Measurements from ENCODE around the gene GNB3.

- TF ChIP-seq, protein P1, sequence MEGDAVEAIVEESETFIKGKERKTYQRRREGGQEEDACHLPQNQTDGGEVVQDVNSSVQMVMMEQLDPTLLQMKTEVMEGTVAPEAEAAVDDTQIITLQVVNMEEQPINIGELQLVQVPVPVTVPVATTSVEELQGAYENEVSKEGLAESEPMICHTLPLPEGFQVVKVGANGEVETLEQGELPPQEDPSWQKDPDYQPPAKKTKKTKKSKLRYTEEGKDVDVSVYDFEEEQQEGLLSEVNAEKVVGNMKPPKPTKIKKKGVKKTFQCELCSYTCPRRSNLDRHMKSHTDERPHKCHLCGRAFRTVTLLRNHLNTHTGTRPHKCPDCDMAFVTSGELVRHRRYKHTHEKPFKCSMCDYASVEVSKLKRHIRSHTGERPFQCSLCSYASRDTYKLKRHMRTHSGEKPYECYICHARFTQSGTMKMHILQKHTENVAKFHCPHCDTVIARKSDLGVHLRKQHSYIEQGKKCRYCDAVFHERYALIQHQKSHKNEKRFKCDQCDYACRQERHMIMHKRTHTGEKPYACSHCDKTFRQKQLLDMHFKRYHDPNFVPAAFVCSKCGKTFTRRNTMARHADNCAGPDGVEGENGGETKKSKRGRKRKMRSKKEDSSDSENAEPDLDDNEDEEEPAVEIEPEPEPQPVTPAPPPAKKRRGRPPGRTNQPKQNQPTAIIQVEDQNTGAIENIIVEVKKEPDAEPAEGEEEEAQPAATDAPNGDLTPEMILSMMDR (conservative IDR thresholded peaks at IDR 0.05; ENCODE audit: low read depth, low read length) = no peak
- no peak for TF ChIP-seq SMC3 (IDR thresholded peaks at IDR 0.05; ENCODE audit: low read depth, low read length)
- TF ChIP-seq MAZ (IDR thresholded peaks at IDR 0.05; ENCODE audit: borderline replicate concordance, low read depth, low read length) = no peak
- TF ChIP-seq CHD1 (IDR thresholded peaks at IDR 0.05; ENCODE audit: low read depth, low read length) = no peak
- no peak for TF ChIP-seq POLR2A (IDR thresholded peaks at IDR 0.05; ENCODE audit: low read depth, low read length)
Measured at GRCh38 chr12:6831450-6831995, 9.2 kb upstream of the GNB3 start.
